Mesenchymal stem cell (in vitro differentiated cells and primary cell): Measurements from ENCODE around the gene FOXP1.

ENCODE experiments used
- DNase-seq: peaks from one replicate; pipeline ENCODE4 v3.0.0-alpha.2; 2013
- H2AFZ ChIP-seq: one replicate; pipeline ENCODE4 v1.6.1; 2013; ENCODE audit warnings: low read depth, mild to moderate bottlenecking, control low read depth, inconsistent platforms, low read length, moderate library complexity
- H2AK5ac ChIP-seq: 2 replicates; pipeline ENCODE4 v1.6.1; 2013; ENCODE audit warnings: low read length, moderate library complexity, mild to moderate bottlenecking, inconsistent platforms; ENCODE audit not compliant: severe bottlenecking
- H2BK120ac ChIP-seq: one replicate; pipeline ENCODE4 v1.6.1; 2013; ENCODE audit warnings: low read depth, mild to moderate bottlenecking, inconsistent platforms, low read length, moderate library complexity
- H2BK12ac ChIP-seq, 2 experiments: one replicate each; pipeline ENCODE4 v1.6.1; 2013; ENCODE audit warnings: inconsistent platforms in 2 of 2, low read length in 2 of 2, mild to moderate bottlenecking in 2 of 2, moderate library complexity in 2 of 2, control low read depth in 1 of 2
- H2BK15ac ChIP-seq: one replicate; pipeline ENCODE4 v1.6.1; 2013; ENCODE audit warnings: mild to moderate bottlenecking, low read depth, inconsistent platforms; ENCODE audit not compliant: poor library complexity, severe bottlenecking
- H2BK5ac ChIP-seq: 2 replicates; pipeline ENCODE4 v1.6.1; 2013; ENCODE audit warnings: low read depth, mild to moderate bottlenecking, low read length, control low read depth, inconsistent platforms; ENCODE audit not compliant: poor library complexity, severe bottlenecking
- H3K14ac ChIP-seq, 2 experiments: one replicate each; pipeline ENCODE4 v1.6.1; 2013; ENCODE audit warnings: inconsistent platforms in 2 of 2, low read length in 2 of 2, control low read depth in 1 of 2, mild to moderate bottlenecking in 1 of 2, moderate library complexity in 1 of 2
- H3K18ac ChIP-seq, 2 experiments: one replicate each; pipeline ENCODE4 v1.6.1; 2013; ENCODE audit warnings: inconsistent platforms in 2 of 2, low read length in 2 of 2, control low read depth in 1 of 2, low read depth in 1 of 2, mild to moderate bottlenecking in 1 of 2
- H3K23ac ChIP-seq, 2 experiments: one replicate each; pipeline ENCODE4 v1.6.1; 2013; ENCODE audit warnings: inconsistent platforms in 2 of 2, low read length in 2 of 2, mild to moderate bottlenecking in 2 of 2, moderate library complexity in 2 of 2, control low read depth in 1 of 2
- H3K27ac ChIP-seq: 2 replicates; pipeline ENCODE4 v1.5.1; 2013; ENCODE audit warnings: mild to moderate bottlenecking, moderate library complexity, low read length, control low read depth, inconsistent platforms; ENCODE audit not compliant: poor library complexity, severe bottlenecking
- H3K27me3 ChIP-seq, 2 experiments: 2 replicates each; pipeline versions ENCODE4 v1.6.1 to v1.7.0; 2013; ENCODE audit warnings: low read length in 2 of 2, mild to moderate bottlenecking in 2 of 2, moderate library complexity in 2 of 2, control low read depth in 1 of 2, inconsistent platforms in 1 of 2; ENCODE audit not compliant: control insufficient read depth in 1 of 2, insufficient read depth in 1 of 2
- H3K36me3 ChIP-seq, 2 experiments: 2 replicates each; pipeline versions ENCODE4 v1.6.1 to v1.7.0; 2013; ENCODE audit warnings: low read length in 2 of 2, control low read depth in 1 of 2, inconsistent platforms in 1 of 2, low read depth in 1 of 2, mild to moderate bottlenecking in 1 of 2; ENCODE audit not compliant: insufficient read depth in 2 of 2, control insufficient read depth in 1 of 2
- H3K4ac ChIP-seq, 2 experiments: one replicate each; pipeline ENCODE4 v1.6.1; 2013; ENCODE audit warnings: inconsistent platforms in 2 of 2, low read length in 2 of 2, mild to moderate bottlenecking in 2 of 2, moderate library complexity in 2 of 2, control low read depth in 1 of 2, low read depth in 1 of 2
- H3K4me1 ChIP-seq: 2 replicates; pipeline ENCODE4 v1.6.1; 2013; ENCODE audit warnings: low read depth, low read length, control low read depth; ENCODE audit not compliant: control insufficient read depth, insufficient read depth
- H3K4me2 ChIP-seq: 2 replicates; pipeline ENCODE4 v1.6.1; 2013; ENCODE audit warnings: low read length, mild to moderate bottlenecking, inconsistent platforms; ENCODE audit not compliant: poor library complexity, severe bottlenecking
- H3K4me3 ChIP-seq, 2 experiments: 2 replicates each; pipeline versions ENCODE4 v1.5.1 to v1.7.0; 2013; ENCODE audit warnings: low read length in 2 of 2, mild to moderate bottlenecking in 2 of 2, control low read depth in 1 of 2, low read depth in 1 of 2; ENCODE audit not compliant: insufficient read depth in 1 of 2
- H3K79me1 ChIP-seq: replicated peaks from 2 replicates; pipeline ENCODE4 v1.6.1; 2013; ENCODE audit warnings: mild to moderate bottlenecking, control low read depth, low read length, inconsistent platforms; ENCODE audit not compliant: poor library complexity, severe bottlenecking
- H3K9ac ChIP-seq: 2 replicates; pipeline ENCODE4 v1.7.0; 2013; ENCODE audit warnings: mild to moderate bottlenecking, low read length, moderate library complexity
- H3K9me3 ChIP-seq: 2 replicates; pipeline ENCODE4 v1.7.0; 2013; ENCODE audit warnings: mild to moderate bottlenecking, low read length; ENCODE audit not compliant: control insufficient read depth
- H4K8ac ChIP-seq: one replicate; pipeline ENCODE4 v1.6.1; 2013; ENCODE audit warnings: inconsistent platforms, mild to moderate bottlenecking, low read length, moderate library complexity
- H4K91ac ChIP-seq: one replicate; pipeline ENCODE4 v1.6.1; 2013; ENCODE audit warnings: mild to moderate bottlenecking, low read length, inconsistent platforms
- WGBS: methylation state at CpG from one replicate; pipeline ENCODE4 v1.1.7; 2013; ENCODE audit warnings: mixed read lengths; 5-methylcytosine and 5-hydroxymethylcytosine counted together

FOXP1 gene

DNA sequence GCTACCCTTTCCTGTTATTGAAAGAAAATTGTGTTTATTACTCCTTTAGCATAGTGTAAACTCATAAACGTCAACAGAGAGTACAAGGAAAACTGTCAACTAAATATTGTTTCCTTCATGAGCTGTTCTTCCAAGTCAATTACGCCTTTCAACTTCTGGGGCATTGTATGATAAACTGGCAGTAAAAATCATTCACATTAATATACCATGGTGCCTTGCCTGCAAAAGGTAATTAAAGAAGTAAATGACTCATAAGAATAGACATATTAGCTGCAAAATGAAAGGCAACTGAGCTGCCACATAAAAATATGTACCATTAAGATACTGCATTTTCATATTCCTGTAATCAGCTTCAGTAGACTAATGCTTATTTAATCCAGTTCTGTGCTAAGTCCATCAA lies 447.3 kb downstream of the FOXP1 start:
- no peak overlapping the region for H3K27ac ChIP-seq
- H3K9ac ChIP-seq, result no peak overlapping the region
- H3K4me2 ChIP-seq, result no peak overlapping the region
- no peaks in the 10 kb centered on the region for H3K36me3 ChIP-seq
- H2AFZ ChIP-seq, result no peak overlapping the region
- WGBS, result no CpG with 5 or more reads among the region's 2 CpGs
- no peak overlapping the region for H3K18ac ChIP-seq
- no peak overlapping the region for H4K8ac ChIP-seq
- H3K14ac ChIP-seq, result no peak overlapping the region
- no peak overlapping the region for H4K91ac ChIP-seq
- H3K27me3 ChIP-seq, result no peaks in the 10 kb centered on the region
- H3K4ac ChIP-seq, result no peak overlapping the region
- H2BK120ac ChIP-seq, result no peak overlapping the region
- H2AK5ac ChIP-seq, result no peak overlapping the region
- H2BK5ac ChIP-seq, result no peak overlapping the region
- H3K4me1 ChIP-seq, result peaks cover 13% of the 10 kb centered on the region
- H3K4me3 ChIP-seq, result no peak overlapping the region
- no peak overlapping the region for H2BK12ac ChIP-seq
- no peak for DNase-seq
- H3K23ac ChIP-seq, result no peak overlapping the region
- no peaks in the 10 kb centered on the region for H3K9me3 ChIP-seq
- H3K79me1 ChIP-seq, result peaks cover 18% of the 10 kb centered on the region
- H2BK15ac ChIP-seq, result no peak overlapping the region

DNA sequence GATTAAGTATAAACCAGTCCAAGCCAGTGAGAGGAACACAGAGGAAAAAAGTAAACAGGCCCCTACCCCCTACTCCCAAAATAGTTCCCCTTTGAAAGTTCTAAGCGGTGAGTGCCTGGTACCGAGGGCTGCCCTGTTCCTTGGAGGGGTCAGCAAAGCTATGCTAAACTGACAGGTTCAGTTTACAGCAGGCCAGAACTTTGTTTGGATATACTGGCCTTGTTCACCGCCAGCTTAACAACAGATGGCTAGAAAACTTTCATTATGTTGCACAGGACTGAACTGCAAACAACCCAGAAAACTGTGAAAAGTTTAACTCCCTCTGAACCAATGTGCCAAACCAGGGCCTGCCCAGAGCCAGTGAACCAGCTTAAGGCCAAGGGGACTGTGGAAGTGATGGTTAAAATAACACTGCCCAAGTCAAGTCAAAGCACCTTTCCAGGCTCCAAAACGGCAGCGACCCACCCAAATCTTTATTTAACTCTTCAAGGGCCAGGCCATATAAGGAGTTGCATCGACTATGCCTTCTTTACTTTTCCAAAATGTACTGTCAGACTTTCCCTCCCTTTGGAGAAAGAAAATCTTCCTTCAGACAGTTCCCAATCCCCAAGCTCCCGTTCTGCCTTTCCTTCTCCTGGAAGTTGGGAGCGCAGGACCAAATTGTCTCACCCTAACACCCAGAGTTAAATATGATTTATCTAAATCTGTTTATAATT lies 448.0 kb downstream of the FOXP1 start:
- DNase-seq, result peak; percentile 66

DNA sequence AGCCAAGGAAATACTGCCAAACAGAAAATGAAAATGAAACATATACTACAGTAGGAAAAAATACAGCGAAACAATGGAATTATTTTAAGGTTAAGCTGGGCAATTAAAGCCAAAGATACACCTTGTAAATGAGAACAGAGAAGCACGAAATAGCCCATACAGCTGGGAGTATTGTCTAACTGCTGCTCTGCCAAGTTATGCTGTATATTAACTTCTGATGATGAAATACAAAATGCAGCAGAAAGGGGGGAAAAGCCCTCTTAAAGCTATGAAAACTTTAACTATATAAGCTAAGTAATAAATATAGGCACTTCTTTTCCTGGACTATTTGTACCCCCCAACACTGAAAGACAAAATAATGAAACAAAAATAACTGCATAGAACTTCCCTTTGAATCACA lies 449.0 kb downstream of the FOXP1 start:
- no peak overlapping the region for H3K27ac ChIP-seq
- H2AFZ ChIP-seq, result no peak overlapping the region
- H3K4me2 ChIP-seq, result no peak overlapping the region
- no peak overlapping the region for H4K8ac ChIP-seq
- H3K9ac ChIP-seq, result no peak overlapping the region
- H3K4me1 ChIP-seq, result peaks cover 17% of the 10 kb centered on the region
- H3K9me3 ChIP-seq, result no peaks in the 10 kb centered on the region
- H2BK12ac ChIP-seq, result no peak overlapping the region
- no peaks in the 10 kb centered on the region for H3K27me3 ChIP-seq
- DNase-seq, result no peak
- H3K4me3 ChIP-seq, result no peak overlapping the region
- no peak overlapping the region for H2AK5ac ChIP-seq
- H3K23ac ChIP-seq, result no peak overlapping the region
- no peaks in the 10 kb centered on the region for H3K36me3 ChIP-seq
- no peak overlapping the region for H3K14ac ChIP-seq
- H3K18ac ChIP-seq, result no peak overlapping the region
- no peak overlapping the region for H2BK15ac ChIP-seq
- H3K79me1 ChIP-seq, result peaks cover 16% of the 10 kb centered on the region
- no peak overlapping the region for H3K4ac ChIP-seq
- WGBS, result 100% methylated on average over 2 of the region's 2 CpGs
- H2BK5ac ChIP-seq, result no peak overlapping the region
- H2BK120ac ChIP-seq, result no peak overlapping the region
- H4K91ac ChIP-seq, result no peak overlapping the region

More for the DNA sequence above, 448.0 kb downstream of the FOXP1 start:
- Histone ChIP-seq H3K4me1 (peaks cover 17% of the 10 kb centered on the region), H3K23ac (no peak overlapping the region), H3K27me3 (no peaks in the 10 kb centered on the region), H2AK5ac (peak overlapping the region; percentile 42), H2BK12ac (no peak overlapping the region), H3K4me2 (no peak overlapping the region), H4K91ac (peak overlapping the region; percentile 53), H2BK120ac (no peak overlapping the region), H3K4me3 (no peak overlapping the region), H3K36me3 (no peaks in the 10 kb centered on the region), H3K79me1 (peaks cover 18% of the 10 kb centered on the region), H2BK15ac (peak overlapping the region; percentile 57), H3K14ac (no peak overlapping the region), H4K8ac (peak overlapping the region; percentile 36), H3K4ac (no peak overlapping the region), H2AFZ (peak overlapping the region; percentile 68), H3K9ac (no peak overlapping the region), H3K18ac (peak overlapping the region in 1 of 2 experiments; percentile 44), H3K27ac (peak overlapping the region; percentile 25), H2BK5ac (no peak overlapping the region), H3K9me3 (no peaks in the 10 kb centered on the region)
- WGBS, result 28% methylated on average over 7 of the region's 8 CpGs

DNA sequence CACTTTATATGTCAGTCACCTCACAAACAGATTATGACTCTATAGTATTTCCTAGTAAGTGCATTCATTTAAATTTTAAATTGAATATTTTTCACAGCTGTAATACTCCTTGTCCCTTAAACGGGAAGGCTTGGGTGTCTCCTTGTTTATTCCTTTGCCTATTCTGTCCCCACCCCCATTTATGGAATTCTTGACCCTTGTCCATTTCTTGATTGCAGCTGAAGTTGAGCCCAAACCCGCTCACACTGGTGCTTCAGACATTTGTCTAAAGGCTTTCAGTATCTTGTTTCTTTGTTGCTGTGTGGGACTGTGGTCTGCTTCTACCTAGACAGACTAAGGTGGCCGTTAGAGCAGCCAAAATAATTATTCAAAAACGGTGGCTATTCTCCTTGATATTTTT lies 449.7 kb downstream of the FOXP1 start:
- no peak overlapping the region for H3K14ac ChIP-seq
- no peak for DNase-seq
- no peak overlapping the region for H2AK5ac ChIP-seq
- H3K4me1 ChIP-seq, result peaks cover 17% of the 10 kb centered on the region
- no peaks in the 10 kb centered on the region for H3K9me3 ChIP-seq
- no peak overlapping the region for H2AFZ ChIP-seq
- H3K27ac ChIP-seq, result no peak overlapping the region
- no peak overlapping the region for H4K8ac ChIP-seq
- no peak overlapping the region for H3K18ac ChIP-seq
- no peak overlapping the region for H3K23ac ChIP-seq
- H3K79me1 ChIP-seq, result peaks cover 14% of the 10 kb centered on the region
- H2BK120ac ChIP-seq, result no peak overlapping the region
- no peak overlapping the region for H3K4me3 ChIP-seq
- H3K4ac ChIP-seq, result no peak overlapping the region
- H2BK5ac ChIP-seq, result no peak overlapping the region
- H2BK15ac ChIP-seq, result no peak overlapping the region
- no peaks in the 10 kb centered on the region for H3K36me3 ChIP-seq
- no peak overlapping the region for H3K9ac ChIP-seq
- H3K27me3 ChIP-seq, result no peaks in the 10 kb centered on the region
- H2BK12ac ChIP-seq, result peak overlapping the region in 1 of 2 experiments; percentile 32
- H3K4me2 ChIP-seq, result no peak overlapping the region
- 82% methylated on average over 4 of the region's 4 CpGs for WGBS
- no peak overlapping the region for H4K91ac ChIP-seq
